ENCODE data around the gene EXT2.

DNA sequence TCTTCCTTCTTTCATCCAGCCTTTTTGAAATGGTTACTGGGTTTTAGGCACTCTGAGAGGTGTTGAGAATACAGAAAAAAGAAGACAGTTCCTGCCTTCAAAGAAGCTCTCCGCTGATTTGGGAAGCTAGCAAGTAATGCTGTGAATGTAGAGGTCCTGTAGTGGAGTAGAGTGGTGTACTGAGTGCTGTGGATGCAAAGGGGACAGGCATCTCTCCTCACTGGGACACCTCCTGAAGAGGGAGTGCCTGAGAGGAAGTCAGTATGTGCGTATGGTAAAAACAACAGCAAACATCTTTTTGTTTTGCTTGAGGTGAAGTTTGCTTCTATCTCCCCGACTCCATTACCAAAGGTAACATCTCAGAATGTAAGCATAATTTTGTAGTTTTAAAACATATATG is 77.5 kb downstream of the EXT2 start:
- TF ChIP-seq, protein P1, sequence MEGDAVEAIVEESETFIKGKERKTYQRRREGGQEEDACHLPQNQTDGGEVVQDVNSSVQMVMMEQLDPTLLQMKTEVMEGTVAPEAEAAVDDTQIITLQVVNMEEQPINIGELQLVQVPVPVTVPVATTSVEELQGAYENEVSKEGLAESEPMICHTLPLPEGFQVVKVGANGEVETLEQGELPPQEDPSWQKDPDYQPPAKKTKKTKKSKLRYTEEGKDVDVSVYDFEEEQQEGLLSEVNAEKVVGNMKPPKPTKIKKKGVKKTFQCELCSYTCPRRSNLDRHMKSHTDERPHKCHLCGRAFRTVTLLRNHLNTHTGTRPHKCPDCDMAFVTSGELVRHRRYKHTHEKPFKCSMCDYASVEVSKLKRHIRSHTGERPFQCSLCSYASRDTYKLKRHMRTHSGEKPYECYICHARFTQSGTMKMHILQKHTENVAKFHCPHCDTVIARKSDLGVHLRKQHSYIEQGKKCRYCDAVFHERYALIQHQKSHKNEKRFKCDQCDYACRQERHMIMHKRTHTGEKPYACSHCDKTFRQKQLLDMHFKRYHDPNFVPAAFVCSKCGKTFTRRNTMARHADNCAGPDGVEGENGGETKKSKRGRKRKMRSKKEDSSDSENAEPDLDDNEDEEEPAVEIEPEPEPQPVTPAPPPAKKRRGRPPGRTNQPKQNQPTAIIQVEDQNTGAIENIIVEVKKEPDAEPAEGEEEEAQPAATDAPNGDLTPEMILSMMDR (conservative IDR thresholded peaks at IDR 0.05; ENCODE audit: low read depth, low read length): no peak
- no peak for TF ChIP-seq EZH2 (IDR thresholded peaks at IDR 0.05; ENCODE audit: low read length, unreplicated experiment)
- no peak for TF ChIP-seq EZH2phosphoT487 (IDR thresholded peaks at IDR 0.05; ENCODE audit: borderline replicate concordance, low read length)
